PFSK-1 (cell line): Measurements from ENCODE around the gene AUTS2.

Experiments used
- POLR2AphosphoS5 ChIP-seq: IDR thresholded peaks from 2 replicates; pipeline ENCODE4 v1.6.1; 2012; ENCODE audit warnings: low read depth, mild to moderate bottlenecking, control low read depth, low read length, moderate library complexity
- TAF1 ChIP-seq: IDR thresholded peaks from 2 replicates; pipeline ENCODE4 v1.6.1; 2012; ENCODE audit warnings: low read length, control low read depth, borderline replicate concordance; ENCODE audit not compliant: insufficient read depth

- no peak for TF ChIP-seq POLR2AphosphoS5
- TF ChIP-seq TAF1: no peak
Observed at GRCh38 chr7:70182521-70182920, 584.2 kb downstream of the AUTS2 start.
